ENCODE results near the gene AMPD2.

DNA sequence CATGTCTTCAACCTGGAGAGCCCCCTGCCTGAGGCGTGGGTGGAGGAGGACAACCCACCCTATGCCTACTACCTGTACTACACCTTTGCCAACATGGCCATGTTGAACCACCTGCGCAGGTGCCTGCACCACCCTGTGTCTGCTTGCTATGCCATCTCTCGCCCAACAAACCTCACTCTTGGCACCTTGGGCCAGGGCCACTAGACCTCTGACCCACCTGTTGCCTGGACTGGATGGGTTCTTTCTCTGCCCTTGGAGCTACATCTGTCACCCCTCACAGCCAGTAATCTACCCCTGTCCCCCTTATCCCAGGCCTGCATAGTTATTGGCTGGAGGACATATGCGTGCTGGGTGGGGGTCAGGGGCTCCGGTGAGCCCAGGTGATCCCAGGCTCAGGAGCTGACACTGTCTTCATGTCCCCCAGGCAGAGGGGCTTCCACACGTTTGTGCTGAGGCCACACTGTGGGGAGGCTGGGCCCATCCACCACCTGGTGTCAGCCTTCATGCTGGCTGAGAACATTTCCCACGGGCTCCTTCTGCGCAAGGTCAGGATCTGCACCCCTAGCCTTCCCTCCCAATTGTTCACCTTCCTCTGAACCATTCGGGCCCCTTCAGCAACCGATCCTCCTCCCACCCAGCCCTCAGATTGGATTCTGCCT lies 9.9 kb downstream of the AMPD2 start:
- TF ChIP-seq EZH2 (IDR thresholded peaks at IDR 0.05), result no peak
- TF ChIP-seq, protein P1, sequence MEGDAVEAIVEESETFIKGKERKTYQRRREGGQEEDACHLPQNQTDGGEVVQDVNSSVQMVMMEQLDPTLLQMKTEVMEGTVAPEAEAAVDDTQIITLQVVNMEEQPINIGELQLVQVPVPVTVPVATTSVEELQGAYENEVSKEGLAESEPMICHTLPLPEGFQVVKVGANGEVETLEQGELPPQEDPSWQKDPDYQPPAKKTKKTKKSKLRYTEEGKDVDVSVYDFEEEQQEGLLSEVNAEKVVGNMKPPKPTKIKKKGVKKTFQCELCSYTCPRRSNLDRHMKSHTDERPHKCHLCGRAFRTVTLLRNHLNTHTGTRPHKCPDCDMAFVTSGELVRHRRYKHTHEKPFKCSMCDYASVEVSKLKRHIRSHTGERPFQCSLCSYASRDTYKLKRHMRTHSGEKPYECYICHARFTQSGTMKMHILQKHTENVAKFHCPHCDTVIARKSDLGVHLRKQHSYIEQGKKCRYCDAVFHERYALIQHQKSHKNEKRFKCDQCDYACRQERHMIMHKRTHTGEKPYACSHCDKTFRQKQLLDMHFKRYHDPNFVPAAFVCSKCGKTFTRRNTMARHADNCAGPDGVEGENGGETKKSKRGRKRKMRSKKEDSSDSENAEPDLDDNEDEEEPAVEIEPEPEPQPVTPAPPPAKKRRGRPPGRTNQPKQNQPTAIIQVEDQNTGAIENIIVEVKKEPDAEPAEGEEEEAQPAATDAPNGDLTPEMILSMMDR (IDR thresholded peaks at IDR 0.05), result no peak

Measured in neural progenitor cell (in vitro differentiated cells).